GM19328 (cell line): ENCODE results near the gene MYH14.

Experiments used
- ATAC-seq: cut with Tn5 transposase; IDR thresholded peaks from one replicate; pipeline ENCODE4 v1.9.1; 2021; ENCODE audit warnings: mild to moderate bottlenecking, moderate library complexity; ENCODE audit not compliant: unreplicated experiment

The MYH14 gene

DNA sequence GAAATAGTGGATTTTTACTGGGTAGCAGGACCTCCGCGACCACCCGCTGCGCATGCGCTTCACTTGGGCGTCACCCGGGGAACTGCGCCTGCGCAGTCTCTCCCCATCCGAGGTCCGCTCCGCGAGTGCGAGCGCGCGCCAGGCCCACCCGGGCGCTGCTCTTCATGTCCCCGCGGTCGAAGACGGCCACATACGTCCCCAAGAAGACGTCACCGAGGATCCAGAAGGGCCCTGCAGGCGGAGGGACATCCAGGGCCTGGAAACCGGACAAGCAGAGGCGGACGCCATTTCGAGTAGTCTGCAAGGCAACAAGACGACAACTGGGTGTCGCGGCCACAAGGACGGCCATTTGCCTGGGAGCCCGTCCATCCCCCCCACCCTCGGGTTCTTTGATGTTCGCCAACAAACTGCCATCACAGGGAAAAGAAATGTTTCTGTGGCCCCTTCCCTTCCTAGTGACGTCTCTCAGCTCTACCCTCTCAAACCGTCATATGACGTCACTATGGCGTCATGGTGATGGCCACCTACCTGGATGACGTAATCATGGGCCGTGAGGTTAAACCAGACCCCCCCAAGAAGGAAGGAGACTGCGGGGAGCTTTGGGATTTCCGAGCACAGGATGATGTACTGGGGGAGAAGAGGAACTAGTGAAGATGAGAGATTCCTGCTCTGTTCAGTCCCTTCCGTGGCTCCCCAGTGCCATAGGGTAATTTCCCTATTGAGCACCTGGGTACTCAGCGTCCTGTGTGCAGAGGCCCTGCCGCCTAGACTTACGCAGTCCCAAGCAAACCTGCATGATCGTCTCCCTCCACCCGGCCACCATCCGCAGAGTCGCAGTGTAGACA is 155.3 kb downstream of the MYH14 start:
- ATAC-seq = no peak

DNA sequence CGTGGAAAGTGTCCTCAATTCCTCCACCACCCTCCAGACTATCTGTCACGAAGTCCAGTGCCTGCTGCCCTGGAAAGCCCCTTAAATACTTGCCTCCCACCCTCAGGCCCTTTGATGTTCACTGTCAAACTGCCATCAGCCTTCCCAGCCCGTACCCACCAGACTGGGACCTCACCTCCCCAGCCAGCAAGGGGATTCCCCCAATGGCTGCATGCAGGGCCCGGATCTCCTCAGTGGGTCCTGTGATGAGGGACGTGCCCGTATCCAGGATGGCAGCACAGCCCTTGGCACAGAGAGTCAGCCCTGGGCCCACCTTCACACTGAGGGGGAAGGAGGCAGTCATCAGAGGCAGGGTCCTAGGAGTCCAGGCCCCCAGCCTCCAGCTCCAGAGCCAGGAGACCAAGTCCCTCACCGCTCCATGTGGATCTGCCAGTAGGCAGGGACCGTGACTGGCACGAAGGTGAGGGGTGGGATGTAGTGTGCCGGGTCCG is 156.0 kb downstream of the MYH14 start:
- no peak for ATAC-seq
